Neuronal stem cell (in vitro differentiated cells): ENCODE data around the gene KLF3.
A peak's percentile ranks its signal among the peaks of the same experiment; 100 is the strongest.

Source experiments
- DNase-seq: peaks from one replicate; pipeline ENCODE4 v3.0.0-alpha.2; 2013; ENCODE audit warnings: low spot score
- H2AFZ ChIP-seq: one replicate; pipeline ENCODE4 v1.6.1; 2013; ENCODE audit warnings: mild to moderate bottlenecking, low read length, inconsistent platforms
- H2AK5ac ChIP-seq: 2 replicates; pipeline ENCODE4 v1.6.1; 2013; ENCODE audit warnings: low read depth, mild to moderate bottlenecking, inconsistent platforms, low read length, moderate library complexity, mixed read lengths
- H2BK120ac ChIP-seq: 2 replicates; pipeline ENCODE4 v1.6.1; 2013; ENCODE audit warnings: low read depth, mild to moderate bottlenecking, inconsistent platforms, low read length, moderate library complexity, mixed read lengths
- H2BK12ac ChIP-seq: one replicate; pipeline ENCODE4 v1.6.1; 2013; ENCODE audit warnings: low read length, inconsistent platforms
- H2BK15ac ChIP-seq: 2 replicates; pipeline ENCODE4 v1.6.1; 2013; ENCODE audit warnings: mild to moderate bottlenecking, low read length, inconsistent platforms, mixed read lengths
- H2BK5ac ChIP-seq: one replicate; pipeline ENCODE4 v1.6.1; 2013; ENCODE audit warnings: inconsistent platforms, mild to moderate bottlenecking, low read length, moderate library complexity
- H3K14ac ChIP-seq: one replicate; pipeline ENCODE4 v1.6.1; 2013; ENCODE audit warnings: low read length, inconsistent platforms
- H3K18ac ChIP-seq: 2 replicates; pipeline ENCODE4 v1.6.1; 2013; ENCODE audit warnings: low read length, inconsistent platforms
- H3K23ac ChIP-seq: 2 replicates; pipeline ENCODE4 v1.6.1; 2013; ENCODE audit warnings: low read depth, mild to moderate bottlenecking, mixed read lengths, low read length, inconsistent platforms; ENCODE audit not compliant: poor library complexity
- H3K27ac ChIP-seq: replicated peaks from 3 replicates; pipeline ENCODE4 v1.5.1; 2013; ENCODE audit warnings: low read length, inconsistent platforms
- H3K27me3 ChIP-seq, 3 experiments: 2 replicates each; pipeline ENCODE4 v1.6.1; 2013; ENCODE audit warnings: low read length in 3 of 3, mild to moderate bottlenecking in 2 of 3, inconsistent platforms in 1 of 3, low read depth in 1 of 3, mixed read lengths in 1 of 3, moderate library complexity in 1 of 3; ENCODE audit not compliant: control insufficient read depth in 3 of 3, insufficient read depth in 3 of 3
- H3K36me3 ChIP-seq, 2 donors: replicated peaks in 1 of 2; 2 replicates each; pipeline ENCODE4 v1.6.1; 2013; ENCODE audit warnings: low read length in 2 of 2; ENCODE audit not compliant: control insufficient read depth in 2 of 2, insufficient read depth in 2 of 2
- H3K4ac ChIP-seq: 2 replicates; pipeline ENCODE4 v1.6.1; 2013; ENCODE audit warnings: inconsistent platforms, mild to moderate bottlenecking, low read length, moderate library complexity
- H3K4me1 ChIP-seq, 2 donors: 1 replicate in 1 of 2; 2 replicates in 1 of 2; pipeline ENCODE4 v1.6.1; 2013; ENCODE audit warnings: low read length in 2 of 2, low read depth in 1 of 2; ENCODE audit not compliant: control insufficient read depth in 2 of 2, insufficient read depth in 1 of 2
- H3K4me2 ChIP-seq: one replicate; pipeline ENCODE4 v1.6.1; 2013; ENCODE audit warnings: mild to moderate bottlenecking, low read length, inconsistent platforms; ENCODE audit not compliant: insufficient read depth, poor library complexity, severe bottlenecking
- H3K4me3 ChIP-seq, 2 donors: 2 replicates each; pipeline ENCODE4 v1.5.1; 2013; ENCODE audit warnings: low read length in 2 of 2, mild to moderate bottlenecking in 2 of 2, inconsistent platforms in 1 of 2, moderate library complexity in 1 of 2
- H3K79me1 ChIP-seq: one replicate; pipeline ENCODE4 v1.6.1; 2013; ENCODE audit warnings: low read depth, mild to moderate bottlenecking, inconsistent platforms, low read length, moderate library complexity
- H3K9ac ChIP-seq: one replicate; pipeline ENCODE4 v1.6.1; 2013; ENCODE audit warnings: mild to moderate bottlenecking, low read depth, low read length, inconsistent platforms; ENCODE audit not compliant: poor library complexity
- H3K9me3 ChIP-seq, 2 donors: replicated peaks in 1 of 2; 2 replicates each; pipeline versions ENCODE3 to v1.6.1; 2013; ENCODE audit warnings: low read length in 2 of 2, mild to moderate bottlenecking in 2 of 2, inconsistent platforms in 1 of 2, low read depth in 1 of 2, mixed read lengths in 1 of 2, moderate library complexity in 1 of 2; ENCODE audit not compliant: control insufficient read depth in 2 of 2, insufficient read depth in 1 of 2
- H4K8ac ChIP-seq: one replicate; pipeline ENCODE4 v1.6.1; 2013; ENCODE audit warnings: low read depth, mild to moderate bottlenecking, inconsistent platforms, low read length, moderate library complexity
- H4K91ac ChIP-seq: one replicate; pipeline ENCODE4 v1.6.1; 2013; ENCODE audit warnings: low read length, low read depth, mild to moderate bottlenecking, inconsistent platforms; ENCODE audit not compliant: poor library complexity
- WGBS, 2 donors: extraction: QIAGEN DNeasy Blood & Tissue Kit; methylation state at CpG; one replicate each; pipeline ENCODE4 v1.1.7; 2013; ENCODE audit warnings: missing lambda C conversion rate in 2 of 2, mixed read lengths in 1 of 2; ENCODE audit not compliant: insufficient read length in 2 of 2, insufficient replicate concordance in 1 of 2; ENCODE audit errors: extremely low coverage in 2 of 2; 5-methylcytosine and 5-hydroxymethylcytosine counted together

The KLF3 gene

DNA sequence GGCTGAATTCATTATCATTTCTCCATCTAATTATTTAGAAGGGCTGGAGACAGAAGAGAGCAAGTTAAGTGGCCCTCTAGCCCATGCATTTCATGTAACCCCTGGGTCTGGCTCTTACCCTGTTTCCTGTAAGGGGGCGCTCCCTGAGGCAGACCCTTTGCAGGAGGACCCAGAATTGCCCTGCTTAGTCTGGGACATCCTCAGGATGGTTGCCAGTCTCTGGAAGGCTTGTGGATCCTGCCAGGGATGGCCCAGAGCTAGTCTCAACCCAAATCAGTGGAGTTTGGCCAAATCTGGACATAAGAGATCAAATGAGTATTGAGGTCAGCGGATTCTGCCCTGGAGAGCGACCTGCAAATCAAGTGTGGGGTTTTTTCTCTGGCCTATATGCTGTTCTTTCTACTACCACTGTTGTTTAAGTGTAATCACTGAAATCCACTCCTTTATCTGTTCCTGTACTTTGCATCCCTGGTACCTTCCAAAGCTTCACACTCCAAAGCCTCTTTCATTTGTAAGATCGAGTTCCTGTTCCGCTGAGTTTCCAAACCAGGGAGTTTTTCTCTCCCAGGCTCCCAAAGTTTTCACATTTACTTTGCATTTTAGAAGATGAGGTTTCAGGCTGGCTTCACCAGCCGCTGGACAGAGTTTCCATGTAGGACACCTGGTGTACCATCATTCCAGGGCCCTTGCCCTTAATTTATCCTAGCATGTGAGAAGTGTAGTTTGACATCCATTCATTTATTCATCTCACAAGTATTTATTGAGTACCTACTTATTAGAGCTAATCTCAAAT lies 6.3 kb downstream of the KLF3 start:
- no peak overlapping the region for H2BK12ac ChIP-seq
- peaks cover 2% of the 10 kb centered on the region for H3K79me1 ChIP-seq
- no peak overlapping the region for H3K18ac ChIP-seq
- H2BK5ac ChIP-seq, result no peak overlapping the region
- no peak overlapping the region for H3K4ac ChIP-seq
- H3K4me2 ChIP-seq, result no peak overlapping the region
- peaks cover 0 to 15% of the 10 kb centered on the region in 2 donors for H3K36me3 ChIP-seq
- H3K4me1 ChIP-seq, result peaks cover 37 to 74% of the 10 kb centered on the region in 2 donors
- H3K23ac ChIP-seq, result no peak overlapping the region
- no peaks in the 10 kb centered on the region for H3K27me3 ChIP-seq
- H2BK15ac ChIP-seq, result no peak overlapping the region
- no CpG with 5 or more reads among the region's 6 CpGs for whole genome bisulfite sequencing, 2 donors
- H2AK5ac ChIP-seq, result no peak overlapping the region
- H3K9ac ChIP-seq, result no peak overlapping the region
- no peak overlapping the region for H2AFZ ChIP-seq
- H3K4me3 ChIP-seq, result no peak overlapping the region
- no peak for DNase-seq
- H3K27ac ChIP-seq, result peak overlapping the region; percentile 28
- H3K14ac ChIP-seq, result no peak overlapping the region
- H3K9me3 ChIP-seq, result no peaks in the 10 kb centered on the region
- no peak overlapping the region for H4K91ac ChIP-seq
- no peak overlapping the region for H2BK120ac ChIP-seq
- no peak overlapping the region for H4K8ac ChIP-seq

DNA sequence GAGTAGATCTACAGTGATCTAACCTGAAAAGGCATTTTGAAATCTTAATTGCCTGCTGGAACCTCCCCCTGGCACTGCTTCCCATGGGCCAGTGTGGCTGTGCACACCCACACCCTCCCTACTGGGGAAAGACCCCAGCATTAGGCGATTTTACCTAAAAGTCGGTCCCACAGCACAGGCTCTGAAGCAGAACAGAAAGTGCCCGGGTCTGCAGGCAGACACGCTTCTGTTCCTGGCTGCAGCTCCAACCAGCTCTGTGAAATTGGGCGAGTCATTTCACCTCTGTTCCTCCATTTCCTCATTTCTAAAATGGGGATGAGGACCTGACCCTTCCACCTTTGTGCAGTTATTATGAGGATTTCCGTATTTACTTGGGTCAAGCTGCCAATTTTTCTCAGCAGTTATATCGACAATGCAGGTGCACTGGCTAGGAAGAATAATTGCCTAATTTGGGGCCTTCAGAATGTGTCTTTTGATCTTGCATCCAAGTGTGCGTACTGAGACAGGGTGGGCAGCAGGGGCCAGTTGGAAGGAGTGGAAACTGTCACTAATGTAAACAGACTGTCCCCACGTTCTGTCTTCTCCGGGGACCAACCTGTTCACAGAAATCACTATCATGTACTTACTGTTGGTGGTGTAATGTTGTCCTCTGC lies 7.1 kb downstream of the KLF3 start:
- Histone ChIP-seq H3K23ac (no peak overlapping the region), H2BK12ac (no peak overlapping the region), H2BK15ac (no peak overlapping the region), H3K9ac (no peak overlapping the region), H3K4me2 (no peak overlapping the region), H3K4me1 (peaks cover 37 to 75% of the 10 kb centered on the region in 2 donors), H3K4ac (no peak overlapping the region), H3K27me3 (no peaks in the 10 kb centered on the region), H2AFZ (no peak overlapping the region), H3K27ac (peak overlapping the region; percentile 24), H2AK5ac (no peak overlapping the region), H3K18ac (no peak overlapping the region), H3K4me3 (no peak overlapping the region), H4K91ac (no peak overlapping the region), H3K36me3 (peaks cover 0 to 8% of the 10 kb centered on the region in 2 donors), H2BK5ac (no peak overlapping the region), H3K14ac (no peak overlapping the region), H3K79me1 (peaks cover 2% of the 10 kb centered on the region), H2BK120ac (no peak overlapping the region), H4K8ac (no peak overlapping the region), H3K9me3 (no peaks in the 10 kb centered on the region)
- no CpG with 5 or more reads among the region's 10 CpGs for WGBS, 2 donors
- no peak for DNase-seq

DNA sequence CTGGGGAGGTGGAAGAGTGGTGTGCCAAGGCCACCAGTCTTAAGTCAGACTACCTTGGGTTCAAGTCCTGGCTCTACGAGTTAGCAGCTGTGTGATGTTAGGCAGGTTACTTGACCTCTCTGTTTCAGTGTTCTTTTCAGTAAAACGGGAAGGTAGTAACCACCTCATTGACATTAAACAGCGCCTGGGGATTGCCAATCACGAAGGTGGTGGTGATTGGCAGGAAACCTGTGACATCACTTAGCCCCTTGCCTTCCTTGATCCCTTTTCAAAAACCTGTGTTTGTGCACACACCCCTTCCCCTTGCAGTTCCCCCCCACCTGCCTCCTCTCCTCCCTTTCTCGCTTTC lies 7.6 kb downstream of the KLF3 start:
- Histone ChIP-seq H3K9ac (no peak overlapping the region), H2BK12ac (no peak overlapping the region), H3K27ac (peak overlapping the region; percentile 24), H2AFZ (no peak overlapping the region), H2BK5ac (no peak overlapping the region), H3K9me3 (no peaks in the 10 kb centered on the region), H3K4me2 (no peak overlapping the region), H3K18ac (no peak overlapping the region), H2BK120ac (no peak overlapping the region), H2BK15ac (no peak overlapping the region), H3K23ac (no peak overlapping the region), H3K4me1 (peaks cover 37 to 75% of the 10 kb centered on the region in 2 donors), H4K91ac (no peak overlapping the region), H3K4ac (no peak overlapping the region), H3K27me3 (no peaks in the 10 kb centered on the region), H2AK5ac (no peak overlapping the region), H4K8ac (no peak overlapping the region), H3K4me3 (no peak overlapping the region), H3K14ac (no peak overlapping the region), H3K36me3 (peaks cover 0 to 6% of the 10 kb centered on the region in 2 donors), H3K79me1 (peaks cover 2% of the 10 kb centered on the region)
- WGBS, 2 donors, result no CpG with 5 or more reads among the region's 5 CpGs
- no peak for DNase-seq

DNA sequence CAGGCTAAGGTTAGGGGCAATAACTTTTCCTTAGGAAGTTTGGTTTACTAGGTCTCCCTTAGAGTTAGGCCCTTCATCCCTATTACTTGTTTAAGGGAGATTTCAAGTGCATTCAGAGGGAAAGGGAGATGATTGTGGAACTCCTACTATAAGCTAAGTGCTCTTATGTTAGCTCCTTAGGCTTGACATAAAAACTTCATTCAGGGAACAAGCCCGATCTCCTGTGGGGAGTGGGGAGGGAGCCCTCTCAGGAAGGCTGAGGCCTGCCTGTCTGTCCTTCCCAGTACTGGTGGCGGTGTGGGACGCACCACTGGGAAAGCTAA lies 8.0 kb downstream of the KLF3 start:
- Histone ChIP-seq H3K18ac (peak overlapping the region; percentile 32), H3K9me3 (no peaks in the 10 kb centered on the region), H3K23ac (no peak overlapping the region), H4K8ac (no peak overlapping the region), H3K36me3 (peaks cover 0 to 8% of the 10 kb centered on the region in 2 donors), H3K4me3 (peak overlapping the region in 1 of 2 donors; percentile 1), H3K79me1 (peaks cover 4% of the 10 kb centered on the region), H3K4me2 (no peak overlapping the region), H3K27me3 (no peaks in the 10 kb centered on the region), H3K4me1 (peaks cover 37 to 75% of the 10 kb centered on the region in 2 donors), H2BK15ac (no peak overlapping the region), H2AFZ (no peak overlapping the region), H2BK120ac (no peak overlapping the region), H3K14ac (no peak overlapping the region), H3K27ac (peak overlapping the region; percentile 63), H3K9ac (no peak overlapping the region), H4K91ac (no peak overlapping the region), H2AK5ac (no peak overlapping the region), H2BK12ac (no peak overlapping the region), H2BK5ac (no peak overlapping the region), H3K4ac (no peak overlapping the region)
- DNase-seq, result no peak
- no CpG with 5 or more reads among the region's 3 CpGs for WGBS, 2 donors
